ENCODE measurements around the gene RAB44. TPM values are rescaled to one million over a fixed set of nuclear protein-coding genes. Genes with fewer than 3 reads are reported as not detected.
A peak's percentile ranks its signal among the peaks of the same experiment; 100 is the strongest.

Gene RAB44
- total and polyA plus RNA-seq, 8 donors = 0.15 to 2.5 (median 0.23) TPM; not detected in 3

GRCh38 chr6:36662380-36662779, 35.2 kb upstream of the RAB44 start:
- Histone ChIP-seq H3K9me3 (no peaks in the 10 kb centered on the region), H3K27me3 (peaks cover 0 to 12% (median 0%) of the 10 kb centered on the region in 3 donors), H3K4me3 (no peak overlapping the region), H3K36me3 (no peaks in the 10 kb centered on the region), H3K27ac (no peak overlapping the region), H3K4me1 (peaks cover 9 to 37% (median 28%) of the 10 kb centered on the region in 4 donors)
- 50 to 72% (median 68%) methylated on average over 4 to 5 of the region's 5 CpGs for WGBS, 5 donors
- no peak for DNase-seq
- TF ChIP-seq, protein P1, sequence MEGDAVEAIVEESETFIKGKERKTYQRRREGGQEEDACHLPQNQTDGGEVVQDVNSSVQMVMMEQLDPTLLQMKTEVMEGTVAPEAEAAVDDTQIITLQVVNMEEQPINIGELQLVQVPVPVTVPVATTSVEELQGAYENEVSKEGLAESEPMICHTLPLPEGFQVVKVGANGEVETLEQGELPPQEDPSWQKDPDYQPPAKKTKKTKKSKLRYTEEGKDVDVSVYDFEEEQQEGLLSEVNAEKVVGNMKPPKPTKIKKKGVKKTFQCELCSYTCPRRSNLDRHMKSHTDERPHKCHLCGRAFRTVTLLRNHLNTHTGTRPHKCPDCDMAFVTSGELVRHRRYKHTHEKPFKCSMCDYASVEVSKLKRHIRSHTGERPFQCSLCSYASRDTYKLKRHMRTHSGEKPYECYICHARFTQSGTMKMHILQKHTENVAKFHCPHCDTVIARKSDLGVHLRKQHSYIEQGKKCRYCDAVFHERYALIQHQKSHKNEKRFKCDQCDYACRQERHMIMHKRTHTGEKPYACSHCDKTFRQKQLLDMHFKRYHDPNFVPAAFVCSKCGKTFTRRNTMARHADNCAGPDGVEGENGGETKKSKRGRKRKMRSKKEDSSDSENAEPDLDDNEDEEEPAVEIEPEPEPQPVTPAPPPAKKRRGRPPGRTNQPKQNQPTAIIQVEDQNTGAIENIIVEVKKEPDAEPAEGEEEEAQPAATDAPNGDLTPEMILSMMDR (IDR thresholded peaks at IDR 0.05) = no peak
- TF ChIP-seq POLR2A (IDR thresholded peaks at IDR 0.05) (no peak), POLR2AphosphoS5 (IDR thresholded peaks at IDR 0.05) (no peak), EP300 (IDR thresholded peaks at IDR 0.05) (no peak)
- intact Hi-C loops (cut with DNase I; ENCODE audit: low total_unique reads) = no loop called here

GRCh38 chr6:36662827-36663256, 34.8 kb upstream of the RAB44 start:
- peak; percentile 32 to 52 for DNase-seq
- WGBS, 5 donors = 36 to 60% (median 50%) methylated on average over 6 of the region's 6 CpGs
- H3K27me3 ChIP-seq = peaks cover 0 to 12% (median 0%) of the 10 kb centered on the region in 3 donors
- H3K36me3 ChIP-seq = no peaks in the 10 kb centered on the region
- H3K4me3 ChIP-seq = no peak overlapping the region
- no peak overlapping the region for H3K27ac ChIP-seq
- H3K9me3 ChIP-seq = no peaks in the 10 kb centered on the region
- intact Hi-C loops (cut with DNase I; ENCODE audit: low total_unique reads) = no loop called here
- peaks cover 9 to 41% (median 30%) of the 10 kb centered on the region in 4 donors for H3K4me1 ChIP-seq
- TF ChIP-seq EP300 (IDR thresholded peaks at IDR 0.05) (no peak), POLR2AphosphoS5 (IDR thresholded peaks at IDR 0.05) (no peak), POLR2A (IDR thresholded peaks at IDR 0.05) (no peak)
- TF ChIP-seq, protein P1 (IDR thresholded peaks at IDR 0.05) = no peak

DNA sequence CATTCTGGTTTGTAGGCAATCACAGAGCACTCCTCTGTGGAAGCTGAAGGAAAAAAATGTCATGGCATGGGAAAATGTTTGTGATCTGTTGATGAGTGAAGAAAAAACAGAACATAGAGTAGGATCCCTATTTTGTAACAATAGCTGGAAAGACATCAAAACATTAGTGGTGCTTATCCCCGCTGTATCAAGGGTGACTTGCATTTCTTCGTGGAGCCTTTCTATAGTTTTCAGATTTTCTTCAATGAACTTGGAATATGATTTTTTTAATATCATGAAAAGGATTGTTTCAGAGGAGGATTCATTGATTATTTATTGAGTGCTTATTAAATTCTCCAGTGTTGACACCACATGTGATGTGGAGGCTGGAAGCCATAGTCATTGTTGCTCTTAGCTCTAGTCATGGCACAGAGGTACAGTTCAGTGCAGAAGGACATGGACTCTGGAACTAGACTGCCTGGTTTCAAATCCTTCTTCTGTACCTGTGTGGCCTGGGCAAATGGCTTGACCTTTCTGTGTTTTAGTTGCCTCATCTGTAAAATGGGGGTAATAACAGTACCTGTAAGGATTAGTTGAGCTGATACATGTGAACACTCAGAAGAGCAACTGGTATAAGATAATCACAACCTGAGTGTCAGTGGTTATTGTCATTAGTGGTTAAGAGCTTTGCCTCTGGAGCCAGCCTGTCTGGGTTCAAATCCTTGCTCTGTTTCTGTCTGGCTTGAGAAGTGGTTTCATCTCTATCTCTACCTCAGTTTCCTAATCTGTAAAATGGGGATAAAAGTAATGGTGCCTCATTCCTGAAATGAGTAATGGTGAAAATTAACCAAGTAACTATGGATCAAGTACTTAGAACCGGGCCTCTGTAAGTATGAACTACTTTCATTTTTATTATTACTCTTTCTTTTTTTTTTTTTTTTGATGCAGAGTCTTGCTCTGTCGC, 33.9 kb upstream of the RAB44 start:
- Histone ChIP-seq H3K36me3 (no peaks in the 10 kb centered on the region), H3K9me3 (no peaks in the 10 kb centered on the region), H3K27ac (no peak overlapping the region), H3K27me3 (peaks cover 0 to 12% (median 0%) of the 10 kb centered on the region in 3 donors), H3K4me1 (peaks cover 9 to 41% (median 30%) of the 10 kb centered on the region in 4 donors), H3K4me3 (no peak overlapping the region)
- no peak for DNase-seq
- WGBS, 5 donors = 68 to 76% (median 74%) methylated on average over 4 of the region's 4 CpGs
- TF ChIP-seq, protein P1 (IDR thresholded peaks at IDR 0.05) = no peak
- TF ChIP-seq POLR2AphosphoS5 (IDR thresholded peaks at IDR 0.05) = no peak
- TF ChIP-seq POLR2A (IDR thresholded peaks at IDR 0.05) = no peak
- no peak for TF ChIP-seq EP300 (IDR thresholded peaks at IDR 0.05)
- intact Hi-C loops (cut with DNase I; ENCODE audit: low total_unique reads) = no loop called here

DNA sequence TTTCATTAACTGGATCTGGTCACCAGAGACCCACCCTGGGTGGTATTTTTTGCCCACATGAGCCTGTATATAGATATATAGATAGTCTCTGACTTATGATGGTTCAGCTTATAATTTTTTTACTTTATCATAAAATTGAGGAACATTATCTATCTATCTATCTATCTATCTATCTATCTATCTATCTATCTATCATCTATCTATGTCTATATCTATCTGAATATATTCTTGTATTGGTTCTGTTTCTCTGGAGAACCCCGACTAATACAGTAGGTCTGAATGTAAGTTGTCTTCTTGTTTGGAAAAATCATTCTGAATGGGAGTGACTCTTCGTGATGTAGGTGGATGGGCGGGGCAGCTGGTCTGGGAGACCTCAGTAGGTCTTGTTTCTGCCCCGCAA, 32.4 kb upstream of the RAB44 start:
- DNase-seq = no peak
- TF ChIP-seq, protein P1 (IDR thresholded peaks at IDR 0.05) = no peak
- TF ChIP-seq POLR2AphosphoS5 (IDR thresholded peaks at IDR 0.05) (no peak), EP300 (IDR thresholded peaks at IDR 0.05) (no peak), POLR2A (IDR thresholded peaks at IDR 0.05) (no peak)
- Histone ChIP-seq H3K27ac (no peak overlapping the region), H3K27me3 (peaks cover 0 to 10% (median 0%) of the 10 kb centered on the region in 3 donors), H3K4me1 (peaks cover 9 to 39% (median 29%) of the 10 kb centered on the region in 4 donors), H3K4me3 (no peak overlapping the region), H3K36me3 (no peaks in the 10 kb centered on the region), H3K9me3 (no peaks in the 10 kb centered on the region)
- intact Hi-C loops (cut with DNase I; ENCODE audit: low total_unique reads) = no loop called here
- 76 to 95% (median 89%) methylated on average over 4 of the region's 4 CpGs for WGBS, 5 donors

Measured in stomach (tissue), 9 donors.